K562 (cell line): ENCODE data around the gene MYL9. TPM values are rescaled to one million over a fixed set of nuclear protein-coding genes. Genes with fewer than 3 reads are reported as not detected.
"Not testable (repeated sequence)": the region's sequence is repeated elsewhere in the genome, so short reads cannot be mapped to it uniquely, and the experiment has no call there.

Source experiments
- ATAC-seq: fragments of 200-7000 bp; cut with Tn5 transposase; 3 replicates; pipeline ENCODE4 v1.9.1; 2020; ENCODE audit warnings: moderate library complexity
- BruUV-seq: library from RNA; stranded (reverse); fragments of 400-500 nt; replicated peaks from 2 replicates; lab custom pipeline; 2021; lab: Mats Ljungman, UMichigan
- CTCF ChIA-PET: fragments of 300-600 bp; formaldehyde crosslinking; extraction: SDS; loops from one replicate; lab custom pipeline; 2021; ENCODE audit warnings: low intra/inter-chr PET ratio; lab: Yijun Ruan, JAX
- POLR2A ChIA-PET: fragments of 300-600, 350-650 bp; sonication (Branson Sonifier 250); formaldehyde crosslinking; extraction: SDS; loops from one replicate; lab custom pipeline; 2021; ENCODE audit warnings: antibody characterized with exemption, inconsistent platforms; lab: Yijun Ruan, JAX
- DNase-seq, 4 experiments: peaks; one replicate each; pipeline versions ENCODE4 v3.0.0 to v3.0.0-alpha.2; 2011 to 2018; ENCODE audit warnings: low spot score in 3 of 4, mixed read lengths in 3 of 4; ENCODE audit errors: extremely low read depth in 1 of 4
- FAIRE-seq: peaks from 2 replicates; lab custom pipeline; 2011; peaks lifted over from hg19 to GRCh38; lab: Jason Lieb, UNC
- H2AFZ ChIP-seq: 2 replicates; pipeline ENCODE4 v1.6.0; 2011; ENCODE audit warnings: low read depth, low read length, control low read depth, inconsistent platforms
- H3K27ac ChIP-seq: fragments of 200-600 bp; 3 replicates; pipeline ENCODE4 v1.8.0; 2011; ENCODE audit warnings: low read depth, mild to moderate bottlenecking, control low read depth, inconsistent platforms, low read length, moderate library complexity, mixed read lengths; ENCODE audit errors: extremely low read depth
- H3K27me3 ChIP-seq, 2 experiments: fragments of 300-600 bp in 1 of 2; 2 replicates in 1 of 2; 3 replicates in 1 of 2; pipeline versions ENCODE4 v1.6.0 to v1.8.0; 2011; ENCODE audit warnings: inconsistent platforms in 2 of 2, low read length in 2 of 2, mild to moderate bottlenecking in 1 of 2, mixed read lengths in 1 of 2, moderate library complexity in 1 of 2; ENCODE audit not compliant: control insufficient read depth in 2 of 2, insufficient read depth in 2 of 2
- H3K36me3 ChIP-seq: fragments of 300-600 bp; 3 replicates; pipeline ENCODE4 v1.8.0; 2011; ENCODE audit warnings: mild to moderate bottlenecking, low read length, inconsistent platforms; ENCODE audit not compliant: control insufficient read depth, insufficient read depth
- H3K4me1 ChIP-seq, 2 experiments: fragments of 200-600 bp in 1 of 2; replicated peaks in 1 of 2; 2 replicates in 1 of 2; 3 replicates in 1 of 2; pipeline versions ENCODE4 v1.5.1 to v1.8.0; 2011; ENCODE audit warnings: inconsistent platforms in 2 of 2, low read length in 2 of 2, mild to moderate bottlenecking in 1 of 2, mixed read lengths in 1 of 2, moderate library complexity in 1 of 2; ENCODE audit not compliant: control insufficient read depth in 2 of 2, insufficient read depth in 2 of 2
- H3K4me2 ChIP-seq: 2 replicates; pipeline ENCODE4 v1.6.1; 2011; ENCODE audit warnings: low read length, control low read depth, inconsistent platforms, mixed read lengths; ENCODE audit not compliant: insufficient read depth
- H3K4me3 ChIP-seq: fragments of 200-600 bp; sonication (generic), shearing (Covaris generic); 2 replicates; pipeline ENCODE4 v1.5.1; 2016; ENCODE audit warnings: control low read depth, inconsistent platforms
- H3K79me2 ChIP-seq: fragments of 200-600 bp; 3 replicates; pipeline ENCODE4 v1.8.0; 2011; ENCODE audit warnings: low read length, inconsistent platforms; ENCODE audit not compliant: control insufficient read depth, insufficient read depth
- H3K9ac ChIP-seq, 2 experiments: 2 replicates each; pipeline versions ENCODE4 v1.6.0 to v1.6.1; 2011; ENCODE audit warnings: low read depth in 2 of 2, low read length in 2 of 2, control low read depth in 1 of 2, inconsistent platforms in 1 of 2, mild to moderate bottlenecking in 1 of 2, mixed read lengths in 1 of 2; ENCODE audit not compliant: insufficient read depth in 1 of 2
- H3K9me1 ChIP-seq: one replicate; pipeline ENCODE4 v1.6.0; 2011; ENCODE audit warnings: inconsistent platforms, mild to moderate bottlenecking, low read length, moderate library complexity; ENCODE audit not compliant: control insufficient read depth, insufficient read depth
- H3K9me3 ChIP-seq: replicated peaks from 2 replicates; pipeline ENCODE4 v1.5.1; 2011; ENCODE audit warnings: low read depth, low read length, inconsistent platforms; ENCODE audit not compliant: control insufficient read depth, insufficient read depth
- H4K20me1 ChIP-seq: replicated peaks from 2 replicates; pipeline ENCODE4 v1.6.1; 2011; ENCODE audit warnings: low read length, inconsistent platforms, mixed read lengths; ENCODE audit not compliant: control insufficient read depth, insufficient read depth
- MEIS2 ChIP-seq: fragments of 450-650 bp; IDR thresholded peaks from 2 replicates; pipeline ENCODE4 v1.6.1; 2014; ENCODE audit warnings: mild to moderate bottlenecking; ENCODE audit not compliant: partially characterized antibody
- NFE2L1 ChIP-seq: fragments of 450-650 bp; IDR thresholded peaks from 2 replicates; pipeline ENCODE4 v1.6.1; 2016; ENCODE audit warnings: missing genetic modification characterization, low read depth, mild to moderate bottlenecking, missing compliant biosample characterization, moderate library complexity, borderline replicate concordance
- POLR2H ChIP-seq: IDR thresholded peaks from 2 replicates; pipeline ENCODE4 v1.6.1; 2016; ENCODE audit warnings: missing genetic modification characterization, low read depth, mild to moderate bottlenecking, control low read depth, missing compliant biosample characterization, moderate library complexity
- ZNF668 ChIP-seq: fragments of 250-450 bp; sonication (Bioruptor Pico); IDR thresholded peaks from 2 replicates; pipeline ENCODE4 v1.8.0; 2022; ENCODE audit warnings: mild to moderate bottlenecking, inconsistent platforms
- ZNF76 ChIP-seq: fragments of 250-450 bp; sonication (Bioruptor Pico); IDR thresholded peaks from 2 replicates; pipeline ENCODE4 v1.4.0; 2020; ENCODE audit warnings: mild to moderate bottlenecking, moderate library complexity, borderline replicate concordance
- WGBS: fragments of 100-300 bp; shearing (Covaris generic); methylation state at CpG from one replicate; pipeline ENCODE4 v1.1.6; 2016; ENCODE audit warnings: low coverage, mixed read lengths; ENCODE audit not compliant: insufficient coverage; ENCODE audit errors: missing lambda C conversion rate; 5-methylcytosine and 5-hydroxymethylcytosine counted together
- in situ Hi-C: fragments of 300-500 bp; cut with MboI; formaldehyde crosslinking; loops from 4 replicates; pipeline ENCODE4 v1.15.0; 2018; ENCODE audit warnings: inconsistent platforms, mixed read lengths
- intact Hi-C: fragments of 100-400 bp; cut with micrococcal nuclease; formaldehyde crosslinking; loops from 2 replicates; pipeline ENCODE4 v1.14.2; 2022
- polyA plus RNA-seq, 8 experiments: library from polyadenylated mRNA; depleted of rRNA in 4 of 8; stranded (reverse) in 5 of 8; unstranded in 3 of 8; fragments of >200 nt; fragmentation: Nextera tagmentation in 2 of 8; fragmentation: Illumina TruSeq in 1 of 8; extraction: Ambion mirVana in 2 of 8; extraction: Trizol in 1 of 8; gene quantifications; 2 replicates each; pipeline versions ENCODE4 v1.2.1 to v1.2.3, GENCODE V29; 2011 to 2014; ENCODE audit warnings: inconsistent platforms in 1 of 8, missing spikeins in 1 of 8
- total RNA-seq, 7 experiments: library from RNA; depleted of rRNA in 6 of 7; stranded (reverse); fragments of >200 nt in 6 of 7; fragmentation: Illumina TruSeq in 2 of 7; extraction: Trizol in 2 of 7; gene quantifications; 2 replicates each; pipeline versions ENCODE4 v1.2.1 to v1.2.3, GENCODE V29; 2011 to 2021; ENCODE audit warnings: low replicate concordance in 1 of 7

The MYL9 gene
- total and polyA plus RNA-seq, 9 of the 15 experiments (the other 6 are each of a cell fraction or from before 2014, with no cell fraction given): 0.11 to 3.2 (median 0.81) TPM; not detected in 1

- TF ChIP-seq POLR2H (no peak), NFE2L1 (tag) (no peak), ZNF76 (CRISPR knock-in tag) (no peak), MEIS2 (no peak), ZNF668 (CRISPR knock-in tag) (no peak)
These were observed 22.1 kb downstream of the MYL9 start (continued) for GRCh38 chr20:36563374-36563773.

- H3K27me3 ChIP-seq, H2AFZ ChIP-seq, H3K4me2 ChIP-seq, H3K9me1 ChIP-seq, H3K79me2 ChIP-seq, intact Hi-C loops, ATAC-seq, DNase-seq, H3K9me3 ChIP-seq, FAIRE-seq, CTCF ChIA-PET, H3K9ac ChIP-seq, H3K36me3 ChIP-seq, H3K27ac ChIP-seq, POLR2A ChIA-PET, BruUV-seq, H4K20me1 ChIP-seq, H3K4me3 ChIP-seq, in situ Hi-C loops, H3K4me1 ChIP-seq: not testable (repeated sequence)
- 33% methylated on average over 10 of the region's 13 CpGs for WGBS
These were observed 22.9 kb downstream of the MYL9 start for GRCh38 chr20:36564078-36564725.

- in situ Hi-C loops: not testable (repeated sequence)
These were observed 23.4 kb downstream of the MYL9 start for GRCh38 chr20:36564726-36565121.

More at GRCh38 chr20:36564726-36565121, 23.4 kb downstream of the MYL9 start:
- H3K79me2 ChIP-seq, H3K27me3 ChIP-seq, H3K4me2 ChIP-seq, CTCF ChIA-PET, H3K9me3 ChIP-seq, DNase-seq, H3K9ac ChIP-seq, H3K36me3 ChIP-seq, POLR2A ChIA-PET, H3K4me3 ChIP-seq, FAIRE-seq, H3K9me1 ChIP-seq, ATAC-seq, H3K4me1 ChIP-seq, BruUV-seq, H4K20me1 ChIP-seq, H3K27ac ChIP-seq, H2AFZ ChIP-seq, intact Hi-C loops: not testable (repeated sequence)
- WGBS: 28% methylated on average over 6 of the region's 6 CpGs
